PC-3 (cell line): ENCODE results near the gene YPEL2.

Experiments
- EZH2 ChIP-seq: fragments of 300-600 bp; sonication (generic); IDR thresholded peaks from one replicate; pipeline ENCODE4 v1.6.1; 2017; ENCODE audit warnings: antibody characterized with exemption, mild to moderate bottlenecking, low read length; ENCODE audit not compliant: unreplicated experiment
- TF ChIP-seq, protein P1 (sequence below): fragments of 300-600 bp; sonication (generic); conservative IDR thresholded peaks from 2 replicates; pipeline ENCODE4 v1.5.1; 2017; ENCODE audit warnings: antibody characterized with exemption, low read depth, mild to moderate bottlenecking, low read length

- no peak for TF ChIP-seq EZH2
- TF ChIP-seq, protein P1, sequence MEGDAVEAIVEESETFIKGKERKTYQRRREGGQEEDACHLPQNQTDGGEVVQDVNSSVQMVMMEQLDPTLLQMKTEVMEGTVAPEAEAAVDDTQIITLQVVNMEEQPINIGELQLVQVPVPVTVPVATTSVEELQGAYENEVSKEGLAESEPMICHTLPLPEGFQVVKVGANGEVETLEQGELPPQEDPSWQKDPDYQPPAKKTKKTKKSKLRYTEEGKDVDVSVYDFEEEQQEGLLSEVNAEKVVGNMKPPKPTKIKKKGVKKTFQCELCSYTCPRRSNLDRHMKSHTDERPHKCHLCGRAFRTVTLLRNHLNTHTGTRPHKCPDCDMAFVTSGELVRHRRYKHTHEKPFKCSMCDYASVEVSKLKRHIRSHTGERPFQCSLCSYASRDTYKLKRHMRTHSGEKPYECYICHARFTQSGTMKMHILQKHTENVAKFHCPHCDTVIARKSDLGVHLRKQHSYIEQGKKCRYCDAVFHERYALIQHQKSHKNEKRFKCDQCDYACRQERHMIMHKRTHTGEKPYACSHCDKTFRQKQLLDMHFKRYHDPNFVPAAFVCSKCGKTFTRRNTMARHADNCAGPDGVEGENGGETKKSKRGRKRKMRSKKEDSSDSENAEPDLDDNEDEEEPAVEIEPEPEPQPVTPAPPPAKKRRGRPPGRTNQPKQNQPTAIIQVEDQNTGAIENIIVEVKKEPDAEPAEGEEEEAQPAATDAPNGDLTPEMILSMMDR: no peak
Measured at GRCh38 chr17:59425085-59425931, 93.9 kb downstream of the YPEL2 start.
